Measurements from ENCODE around the gene RUNX1. TPM values are rescaled to one million over a fixed set of nuclear protein-coding genes. Genes with fewer than 3 reads are reported as not detected.

The RUNX1 gene
- total and polyA plus RNA-seq, 10 of the 15 experiments (the other 5 are each of a cell fraction or from before 2014, with no cell fraction given): 0.90 to 15.2 (median 4.1) TPM

- Histone ChIP-seq H3K4me2 (ENCODE audit: control insufficient read depth, insufficient read depth) (no peak overlapping the region), H2AFZ (ENCODE audit: control insufficient read depth, low read depth, low read length) (no peak overlapping the region), H3K27me3 (replicated peaks in 1 of 2; ENCODE audit: control insufficient read depth in 2 of 2, insufficient read depth in 2 of 2, low read length in 1 of 2) (no peaks in the 10 kb centered on the region), H3K79me2 (ENCODE audit: control insufficient read depth, insufficient read depth, low read length) (no peaks in the 10 kb centered on the region), H3K4me1 (ENCODE audit: control insufficient read depth, insufficient read depth, low read length) (peaks cover 8% of the 10 kb centered on the region), H3K4me3 (no peak overlapping the region), H3K27ac (ENCODE audit: control insufficient read depth, insufficient read depth) (no peak overlapping the region), H3K9me3 (replicated peaks; ENCODE audit: control insufficient read depth, insufficient read depth, low read length) (no peaks in the 10 kb centered on the region), H3K36me3 (ENCODE audit: control insufficient read depth in 2 of 2, insufficient read depth in 2 of 2, low read length in 1 of 2) (no peaks in the 10 kb centered on the region; a peak in 1 of 4 replicates), H4K20me1 (ENCODE audit: control insufficient read depth, insufficient read depth) (no peaks in the 10 kb centered on the region; the same call in 1 of the 2 replicates), H3K9ac (ENCODE audit: control insufficient read depth, insufficient read depth, low read length) (no peak overlapping the region)
- no TSS peak for BruUV-seq (replicated peaks)
- ChIA-PET CTCF (no interaction called here), SMC1A (ENCODE audit: uncharacterized antibody, unreplicated experiment) (no interaction called here), POLR2A (no interaction called here), RAD21 (ENCODE audit: unreplicated experiment) (no interaction called here)
- WGBS (ENCODE audit: insufficient coverage, insufficient replicate concordance, low lambda C conversion rate, missing lambda C conversion rate): 96% methylated on average over 14 of the region's 14 CpGs
- intact Hi-C loops (cut with micrococcal nuclease; ENCODE audit: unreplicated experiment): no loop called here
- FAIRE-seq (no peak), DNase-seq (ENCODE audit: low read depth, low spot score) (no peak), ATAC-seq (no peak)
- in situ Hi-C loops (cut with MboI): no loop called here
- no peak for TF ChIP-seq NBN (IDR thresholded peaks at IDR 0.05)
- no peak for TF ChIP-seq RBBP5 (conservative IDR thresholded peaks at IDR 0.05)
- TF ChIP-seq BCL3 (IDR thresholded peaks at IDR 0.05; ENCODE audit: borderline replicate concordance, insufficient read depth, low read depth, low read length, poor library complexity, severe bottlenecking): no peak
- no peak for TF ChIP-seq STAT3 (IDR thresholded peaks at IDR 0.05; ENCODE audit: low read depth, low read length)
- no peak for TF ChIP-seq BCLAF1 (IDR thresholded peaks at IDR 0.05)
- no peak for TF ChIP-seq JUND (IDR thresholded peaks at IDR 0.05; ENCODE audit: low read depth, low read length)
- TF ChIP-seq EP300 (IDR thresholded peaks at IDR 0.05; ENCODE audit: borderline replicate concordance in 1 of 2, control insufficient read depth in 1 of 2, low read depth in 2 of 2, low read length in 2 of 2): no peak
- TF ChIP-seq E2F4 (IDR thresholded peaks at IDR 0.05; ENCODE audit: low read depth, low read length): no peak
- TF ChIP-seq SIX5 (IDR thresholded peaks at IDR 0.05; ENCODE audit: low read depth, low read length, severe bottlenecking): no peak
- no peak for TF ChIP-seq SKIL (IDR thresholded peaks at IDR 0.05; ENCODE audit: low read depth, poor library complexity, severe bottlenecking)
- TF ChIP-seq ELK1 (IDR thresholded peaks at IDR 0.05; ENCODE audit: low read depth, low read length): no peak
- no peak for TF ChIP-seq FOXK2 (IDR thresholded peaks at IDR 0.05)
These were observed 209.9 kb downstream of the RUNX1 start for GRCh38 chr21:34838956-34839820.

All from GM12878 (cell line).